Osteoblast (primary cell): ENCODE data around the gene HID1. TPM values are rescaled to one million over a fixed set of nuclear protein-coding genes. Genes with fewer than 3 reads are reported as not detected.
"Not testable (repeated sequence)": the region's sequence is repeated elsewhere in the genome, so short reads cannot be mapped to it uniquely, and the experiment has no call there.

Experiments used
- DNase-seq: peaks from one replicate; pipeline ENCODE4 v3.0.0; 2011; ENCODE audit warnings: low spot score, mixed read lengths; ENCODE audit not compliant: insufficient read length; ENCODE audit errors: missing footprints
- H2AFZ ChIP-seq: 2 replicates; pipeline ENCODE4 v1.6.0; 2011; ENCODE audit warnings: mild to moderate bottlenecking, low read length
- H3K27ac ChIP-seq: 2 replicates; pipeline ENCODE4 v1.5.1; 2011; ENCODE audit warnings: mild to moderate bottlenecking, low read depth, low read length, moderate library complexity
- H3K27me3 ChIP-seq: 2 replicates; pipeline ENCODE4 v1.6.0; 2012; ENCODE audit warnings: mild to moderate bottlenecking, control low read depth, inconsistent platforms, low read length, moderate library complexity; ENCODE audit not compliant: insufficient read depth
- H3K36me3 ChIP-seq: 2 replicates; pipeline ENCODE4 v1.5.1; 2011; ENCODE audit warnings: mild to moderate bottlenecking, low read length, control low read depth, moderate library complexity; ENCODE audit not compliant: insufficient read depth
- H3K4me1 ChIP-seq: 2 replicates; pipeline ENCODE4 v1.5.1; 2011; ENCODE audit warnings: mild to moderate bottlenecking, low read length, control low read depth, moderate library complexity; ENCODE audit not compliant: insufficient read depth
- H3K4me2 ChIP-seq: 2 replicates; pipeline ENCODE4 v1.6.0; 2011; ENCODE audit warnings: mild to moderate bottlenecking, low read length; ENCODE audit not compliant: insufficient read depth
- H3K4me3 ChIP-seq: fragments of 200-600 bp; sonication (generic); 3 replicates; pipeline ENCODE4 v1.5.1; 2012; ENCODE audit warnings: mild to moderate bottlenecking, low read length, inconsistent platforms; ENCODE audit not compliant: insufficient read depth
- H3K79me2 ChIP-seq: 2 replicates; pipeline ENCODE4 v1.6.0; 2012; ENCODE audit warnings: mild to moderate bottlenecking, low read length, control low read depth, inconsistent platforms; ENCODE audit not compliant: insufficient read depth
- H3K9me3 ChIP-seq: 2 replicates; pipeline ENCODE4 v1.5.1; 2011; ENCODE audit warnings: low read depth, low read length, control low read depth
- H4K20me1 ChIP-seq: 2 replicates; pipeline ENCODE4 v1.6.0; 2012; ENCODE audit warnings: mild to moderate bottlenecking, low read length, control low read depth; ENCODE audit not compliant: insufficient read depth
- CTCF ChIP-seq: IDR thresholded peaks from 2 replicates; pipeline ENCODE4 v1.5.1; 2011; ENCODE audit warnings: mild to moderate bottlenecking, low read depth, low read length, moderate library complexity; ENCODE audit errors: extremely low read depth
- total RNA-seq: library from RNA; depleted of rRNA; stranded (reverse); fragments of >200 nt; gene quantifications from 2 replicates; pipeline ENCODE4 v1.2.3, GENCODE V29; 2012

The HID1 gene
- total RNA-seq, 1 donor, result 0.36 TPM

- H3K36me3 ChIP-seq, result no peaks in the 10 kb centered on the region
- no peak for DNase-seq
- H4K20me1 ChIP-seq, result peaks cover 3% of the 10 kb centered on the region
- TF ChIP-seq CTCF, result no peak
- peaks cover 25% of the 10 kb centered on the region for H3K4me1 ChIP-seq
- peaks cover 24% of the 10 kb centered on the region for H3K79me2 ChIP-seq
- no peak overlapping the region for H2AFZ ChIP-seq
- H3K9me3 ChIP-seq, result no peaks in the 10 kb centered on the region
- H3K27me3 ChIP-seq, result no peaks in the 10 kb centered on the region
- no peak overlapping the region for H3K27ac ChIP-seq
- H3K4me2 ChIP-seq, result no peak overlapping the region
- H3K4me3 ChIP-seq, result no peak overlapping the region
Observed at GRCh38 chr17:74986206-74986576, 13.6 kb upstream of the HID1 start.

DNA sequence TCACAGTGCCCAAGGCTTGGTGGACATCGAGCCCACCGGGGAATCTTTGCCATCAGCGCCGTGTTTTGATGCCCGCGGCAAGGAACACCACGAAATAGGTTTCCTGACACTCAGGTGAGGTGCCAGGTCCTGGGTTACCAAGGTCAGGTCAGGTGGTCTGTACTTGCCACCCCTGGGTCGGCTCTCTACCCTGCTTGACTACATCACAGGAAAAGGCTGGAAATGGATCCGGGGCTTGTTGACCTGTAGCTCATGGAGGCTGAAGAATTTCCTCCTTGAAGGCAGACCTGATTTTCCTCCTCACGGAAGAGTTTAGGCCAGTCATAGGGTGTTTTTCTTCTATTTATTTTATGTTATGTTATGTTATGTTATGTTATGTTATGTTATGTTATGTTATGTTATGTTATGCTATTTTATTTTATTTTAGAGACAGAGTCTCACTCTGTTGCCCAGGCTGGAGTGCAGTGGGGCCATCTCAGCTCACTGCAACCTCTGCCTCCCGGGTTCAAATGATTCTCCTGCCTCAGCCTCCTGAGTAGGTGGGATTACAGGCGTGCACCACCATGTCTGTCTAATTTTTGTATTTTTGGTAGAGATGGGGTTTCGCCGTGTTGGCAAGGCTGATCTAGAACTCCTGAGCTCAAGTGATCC is 10.2 kb upstream of the HID1 start:
- peak; percentile 70 for DNase-seq
- Histone ChIP-seq H2AFZ (peak overlapping the region; percentile 95), H3K27ac (peak overlapping the region; percentile 46), H3K4me1 (peaks cover 13% of the 10 kb centered on the region), H3K4me2 (peak overlapping the region; percentile 97), H3K4me3 (peak overlapping the region; percentile 89)
- H3K9me3 ChIP-seq, H4K20me1 ChIP-seq, H3K27me3 ChIP-seq, H3K79me2 ChIP-seq, H3K36me3 ChIP-seq: not testable (repeated sequence)

- Histone ChIP-seq H3K4me3 (peak overlapping the region; percentile 89), H2AFZ (peak overlapping the region; percentile 95), H3K4me1 (peaks cover 13% of the 10 kb centered on the region), H3K79me2 (no peaks in the 10 kb centered on the region), H3K27ac (peak overlapping the region; percentile 46), H3K36me3 (no peaks in the 10 kb centered on the region), H3K4me2 (peak overlapping the region; percentile 97), H3K9me3 (no peaks in the 10 kb centered on the region), H3K27me3 (peaks cover 10% of the 10 kb centered on the region), H4K20me1 (no peaks in the 10 kb centered on the region)
- no peak for TF ChIP-seq CTCF
- peak; percentile 97 for DNase-seq
Observed at GRCh38 chr17:74981979-74982662, 9.6 kb upstream of the HID1 start.

DNA sequence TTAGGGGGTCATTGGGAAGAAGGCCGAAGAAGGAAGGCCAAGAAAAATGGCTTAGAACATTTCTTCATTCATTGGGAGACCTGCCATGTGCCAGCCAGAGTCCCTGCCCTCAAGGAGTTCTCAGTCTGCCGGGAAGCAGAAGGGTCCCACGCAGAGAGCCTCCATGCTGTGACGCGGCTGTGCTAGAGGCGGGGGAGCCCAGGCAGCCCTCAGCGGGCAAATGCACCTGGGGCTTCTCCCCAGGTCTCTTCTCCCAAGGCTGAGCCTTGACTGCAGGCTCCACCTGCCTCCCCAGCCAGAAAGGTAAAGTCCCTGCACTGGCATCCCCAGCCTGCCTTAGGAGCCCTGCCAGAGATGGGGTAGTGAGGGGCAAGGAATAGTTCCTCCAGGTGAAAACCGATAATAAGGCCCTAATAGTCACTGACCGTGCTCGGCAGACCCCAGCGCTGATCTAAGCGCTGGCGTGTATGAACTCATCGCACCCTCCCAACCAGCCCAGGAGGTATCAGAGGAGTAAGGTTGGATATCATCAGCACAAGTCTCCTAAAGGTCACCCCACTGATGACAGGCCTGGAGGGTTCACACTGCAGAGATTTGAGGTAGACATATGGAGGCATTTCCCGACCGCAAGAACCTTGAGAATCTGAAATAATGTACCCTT is 8.9 kb upstream of the HID1 start:
- peaks cover 10% of the 10 kb centered on the region for H3K27me3 ChIP-seq
- no peaks in the 10 kb centered on the region for H3K9me3 ChIP-seq
- peak overlapping the region; percentile 46 for H3K27ac ChIP-seq
- H3K4me2 ChIP-seq, result peak overlapping the region; percentile 97
- peak overlapping the region; percentile 95 for H2AFZ ChIP-seq
- no peaks in the 10 kb centered on the region for H3K79me2 ChIP-seq
- TF ChIP-seq CTCF, result no peak
- peak; percentile 73 for DNase-seq
- peaks cover 13% of the 10 kb centered on the region for H3K4me1 ChIP-seq
- peak overlapping the region; percentile 89 for H3K4me3 ChIP-seq
- H3K36me3 ChIP-seq, result no peaks in the 10 kb centered on the region
- H4K20me1 ChIP-seq, result no peaks in the 10 kb centered on the region
